Measurements from ENCODE around the gene CLMN.

DNA sequence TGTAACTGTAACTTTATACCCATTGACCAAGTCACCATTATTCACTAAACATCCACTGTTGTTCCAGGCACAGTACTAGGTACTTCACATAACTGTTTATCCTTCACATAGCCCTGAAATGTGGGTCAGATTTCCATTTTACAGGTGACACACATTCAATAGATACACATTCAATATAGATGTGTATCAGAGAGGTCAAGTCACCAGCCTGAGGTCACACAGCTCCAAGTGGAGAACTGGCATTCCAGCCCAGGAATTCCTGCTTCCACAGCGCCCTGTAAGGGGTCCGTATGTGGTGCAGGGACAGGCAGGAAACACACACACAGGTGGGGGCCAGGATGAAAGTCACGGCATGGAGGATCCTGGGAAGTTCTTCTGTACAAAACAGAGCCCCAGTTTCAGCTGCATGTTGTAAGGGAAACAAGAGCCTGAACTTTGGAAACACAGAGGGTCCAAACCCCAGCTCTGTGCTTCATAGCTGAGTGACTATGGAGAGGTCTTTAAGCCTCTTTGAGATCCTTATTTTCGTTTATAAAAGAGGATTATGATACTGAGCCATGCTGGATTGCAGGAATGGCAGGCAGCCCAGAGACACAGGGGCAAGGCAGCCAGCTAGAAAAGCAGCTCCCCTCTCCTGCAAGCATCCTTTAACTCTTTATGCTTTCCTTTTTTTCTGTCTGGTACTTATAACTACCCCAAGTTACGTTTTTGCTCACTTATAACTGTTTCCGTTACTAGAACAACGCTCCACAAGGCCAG is 112.1 kb downstream of the CLMN start:
- TF ChIP-seq EZH2phosphoT487 (IDR thresholded peaks at IDR 0.05) (no peak), CTCF (IDR thresholded peaks at IDR 0.05) (no peak), EZH2 (IDR thresholded peaks at IDR 0.05) (no peak)

Data from neural progenitor cell (in vitro differentiated cells).